Suprapubic skin (tissue), 3 donors: ENCODE data around the gene ETV6.

Source experiments
- CTCF ChIP-seq, 2 donors: fragments of 200-600 bp in 1 of 2; fragments of 450-650 bp in 1 of 2; sonication (generic) in 1 of 2; IDR thresholded peaks; one replicate each; pipeline ENCODE4 v1.5.1; 2016 to 2019; ENCODE audit warnings: antibody characterized with exemption in 2 of 2, mild to moderate bottlenecking in 1 of 2, moderate library complexity in 1 of 2
- EP300 ChIP-seq: sonication (generic); formaldehyde crosslinking; IDR thresholded peaks from one replicate; pipeline ENCODE4 v1.6.1; 2017; ENCODE audit warnings: antibody characterized with exemption
- POLR2A ChIP-seq, 2 donors: fragments of 450-650 bp; IDR thresholded peaks; one replicate each; pipeline ENCODE4 v1.6.1; 2017; ENCODE audit warnings: antibody characterized with exemption in 2 of 2, mild to moderate bottlenecking in 2 of 2, moderate library complexity in 2 of 2

- TF ChIP-seq CTCF (IDR thresholded peaks at IDR 0.05) (no peak), EP300 (no peak), POLR2A (IDR thresholded peaks at IDR 0.05) (no peak)
These were observed 17.7 kb downstream of the ETV6 start for GRCh38 chr12:11667171-11667570.
